BJ (cell line): Measurements from ENCODE around the gene SLCO1B3. TPM values are rescaled to one million over a fixed set of nuclear protein-coding genes. Genes with fewer than 3 reads are reported as not detected.

Source experiments
- CTCF ChIA-PET: fragments of 350-600 bp; formaldehyde crosslinking; extraction: SDS; loops from one replicate; lab custom pipeline; 2021; ENCODE audit warnings: antibody characterized with exemption, inconsistent platforms; lab: Yijun Ruan, JAX
- POLR2A ChIA-PET: fragments of 300-600 bp; sonication (Branson Sonifier 250); formaldehyde crosslinking; extraction: SDS; loops from one replicate; lab custom pipeline; 2021; ENCODE audit warnings: antibody characterized with exemption; lab: Charles Lee
- DNase-seq: peaks from one replicate; pipeline ENCODE4 v3.0.0-alpha.2; 2011; ENCODE audit warnings: low read depth
- H3K27me3 ChIP-seq: 2 replicates; pipeline ENCODE4 v1.6.0; 2011; ENCODE audit warnings: low read length; ENCODE audit not compliant: control insufficient read depth, insufficient read depth
- H3K36me3 ChIP-seq: 2 replicates; pipeline ENCODE4 v1.5.1; 2011; ENCODE audit warnings: low read length; ENCODE audit not compliant: control insufficient read depth, insufficient read depth
- H3K4me3 ChIP-seq: 2 replicates; pipeline ENCODE4 v1.5.1; 2011; ENCODE audit warnings: low read depth, mild to moderate bottlenecking, control low read depth, low read length
- polyA plus RNA-seq: library from polyadenylated mRNA; depleted of rRNA; stranded (reverse); fragments of >200 nt; gene quantifications from 2 replicates; pipeline ENCODE4 v1.2.3, GENCODE V29; 2011; rRNA removed
- small RNA-seq: library from RNA; depleted of rRNA; stranded (forward); fragments of <200 nt; gene quantifications from one replicate; pipeline ENCODE3, GENCODE V24; 2012; ENCODE audit warnings: low replicate concordance, low read depth; ENCODE audit not compliant: insufficient read length
- TF ChIP-seq, protein P1 (sequence below): IDR thresholded peaks from 2 replicates; pipeline ENCODE4 v1.5.1; 2011; ENCODE audit warnings: low read depth, mild to moderate bottlenecking, control low read depth, inconsistent platforms, low read length, moderate library complexity; ENCODE audit not compliant: insufficient read depth

Gene SLCO1B3
- polyA plus RNA-seq, 1 experiment: not detected

DNA sequence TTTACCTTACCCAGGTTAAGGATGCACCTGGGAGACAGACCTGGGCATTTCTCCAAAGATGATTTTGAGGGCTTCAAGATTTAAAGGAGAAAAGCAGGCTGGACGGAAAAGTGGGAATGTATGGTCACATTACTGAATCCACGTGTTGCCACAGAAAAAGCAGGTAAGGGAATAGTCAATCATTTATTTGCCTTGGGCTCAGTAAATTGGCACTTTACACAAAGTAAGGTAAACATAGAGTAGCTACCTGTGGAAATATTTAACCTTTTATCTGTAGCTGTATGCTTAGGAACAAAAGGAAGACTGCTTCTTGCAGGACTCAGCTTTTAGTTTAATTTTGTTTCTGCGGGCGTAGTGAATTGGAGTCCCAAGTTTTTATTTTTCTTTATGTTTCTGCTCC lies 153.3 kb downstream of the SLCO1B3 start:
- no peak for DNase-seq
- Histone ChIP-seq H3K36me3 (no peaks in the 10 kb centered on the region), H3K27me3 (no peaks in the 10 kb centered on the region), H3K4me3 (no peak overlapping the region)
- CTCF ChIA-PET: no interaction called here
- POLR2A ChIA-PET: no interaction called here
- TF ChIP-seq, protein P1, sequence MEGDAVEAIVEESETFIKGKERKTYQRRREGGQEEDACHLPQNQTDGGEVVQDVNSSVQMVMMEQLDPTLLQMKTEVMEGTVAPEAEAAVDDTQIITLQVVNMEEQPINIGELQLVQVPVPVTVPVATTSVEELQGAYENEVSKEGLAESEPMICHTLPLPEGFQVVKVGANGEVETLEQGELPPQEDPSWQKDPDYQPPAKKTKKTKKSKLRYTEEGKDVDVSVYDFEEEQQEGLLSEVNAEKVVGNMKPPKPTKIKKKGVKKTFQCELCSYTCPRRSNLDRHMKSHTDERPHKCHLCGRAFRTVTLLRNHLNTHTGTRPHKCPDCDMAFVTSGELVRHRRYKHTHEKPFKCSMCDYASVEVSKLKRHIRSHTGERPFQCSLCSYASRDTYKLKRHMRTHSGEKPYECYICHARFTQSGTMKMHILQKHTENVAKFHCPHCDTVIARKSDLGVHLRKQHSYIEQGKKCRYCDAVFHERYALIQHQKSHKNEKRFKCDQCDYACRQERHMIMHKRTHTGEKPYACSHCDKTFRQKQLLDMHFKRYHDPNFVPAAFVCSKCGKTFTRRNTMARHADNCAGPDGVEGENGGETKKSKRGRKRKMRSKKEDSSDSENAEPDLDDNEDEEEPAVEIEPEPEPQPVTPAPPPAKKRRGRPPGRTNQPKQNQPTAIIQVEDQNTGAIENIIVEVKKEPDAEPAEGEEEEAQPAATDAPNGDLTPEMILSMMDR: no peak

Small RNA genes within 50 kb of the gene (small RNA-seq; reads per million reads assigned to genes)
- not detected for gene AC011604.1

Other genes with a start within 250 kb of the SLCO1B3 start
- gene SLCO1C1, start 115.4 kb upstream of the SLCO1B3 start, polyA plus RNA-seq: not detected in 2 replicates